Loucy (cell line): ENCODE results near the gene FAM236D.
"Not testable (repeated sequence)": the region's sequence is repeated elsewhere in the genome, so short reads cannot be mapped to it uniquely, and the experiment has no call there.

ENCODE experiments used
- EZH2phosphoT487 ChIP-seq: fragments of 200-600 bp; IDR thresholded peaks from 2 replicates; pipeline ENCODE4 v1.6.1; 2018; ENCODE audit warnings: antibody characterized with exemption, mild to moderate bottlenecking, moderate library complexity, borderline replicate concordance
- TF ChIP-seq, protein P1 (sequence below): fragments of 200-600 bp; sonication (generic); conservative IDR thresholded peaks from 2 replicates; pipeline ENCODE4 v1.5.1; 2014; ENCODE audit warnings: mild to moderate bottlenecking, antibody characterized with exemption, low read length

- TF ChIP-seq, protein P1, sequence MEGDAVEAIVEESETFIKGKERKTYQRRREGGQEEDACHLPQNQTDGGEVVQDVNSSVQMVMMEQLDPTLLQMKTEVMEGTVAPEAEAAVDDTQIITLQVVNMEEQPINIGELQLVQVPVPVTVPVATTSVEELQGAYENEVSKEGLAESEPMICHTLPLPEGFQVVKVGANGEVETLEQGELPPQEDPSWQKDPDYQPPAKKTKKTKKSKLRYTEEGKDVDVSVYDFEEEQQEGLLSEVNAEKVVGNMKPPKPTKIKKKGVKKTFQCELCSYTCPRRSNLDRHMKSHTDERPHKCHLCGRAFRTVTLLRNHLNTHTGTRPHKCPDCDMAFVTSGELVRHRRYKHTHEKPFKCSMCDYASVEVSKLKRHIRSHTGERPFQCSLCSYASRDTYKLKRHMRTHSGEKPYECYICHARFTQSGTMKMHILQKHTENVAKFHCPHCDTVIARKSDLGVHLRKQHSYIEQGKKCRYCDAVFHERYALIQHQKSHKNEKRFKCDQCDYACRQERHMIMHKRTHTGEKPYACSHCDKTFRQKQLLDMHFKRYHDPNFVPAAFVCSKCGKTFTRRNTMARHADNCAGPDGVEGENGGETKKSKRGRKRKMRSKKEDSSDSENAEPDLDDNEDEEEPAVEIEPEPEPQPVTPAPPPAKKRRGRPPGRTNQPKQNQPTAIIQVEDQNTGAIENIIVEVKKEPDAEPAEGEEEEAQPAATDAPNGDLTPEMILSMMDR, result not testable (repeated sequence)
- TF ChIP-seq EZH2phosphoT487, result not testable (repeated sequence)
These were observed 30.6 kb downstream of the FAM236D start for GRCh38 chrX:72777467-72777790.
